ENCODE data around the gene XRCC5.

DNA sequence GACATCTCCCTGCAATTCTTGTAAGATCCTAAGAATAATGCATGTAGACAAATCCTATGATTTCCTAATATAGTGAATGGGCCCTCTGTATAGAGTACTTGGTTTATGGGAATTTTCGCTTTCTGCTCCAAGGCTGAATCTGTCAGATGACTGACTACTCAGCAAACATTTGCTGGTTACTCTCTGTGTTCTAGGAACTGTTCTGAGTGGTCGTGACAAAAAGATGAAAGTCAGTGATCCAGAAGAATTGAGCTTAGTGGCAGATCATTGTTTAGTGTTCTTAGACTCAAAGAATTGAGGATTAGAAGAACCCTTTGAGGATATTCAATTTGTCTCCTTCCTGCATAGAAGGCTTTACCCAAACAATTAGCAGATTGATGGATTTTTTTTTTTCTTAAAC lies 10.0 kb downstream of the XRCC5 start:
- TF ChIP-seq POLR2AphosphoS5 (IDR thresholded peaks at IDR 0.05; ENCODE audit: low read depth, low read length) (no peak), POLR2A (IDR thresholded peaks at IDR 0.05; ENCODE audit: low read depth, low read length) (no peak), TAF1 (IDR thresholded peaks at IDR 0.05; ENCODE audit: borderline replicate concordance, low read depth, low read length) (no peak)

Measured in GM12892 (cell line).